B cell (primary cell): ENCODE results near the gene DNAJB9.

Source experiments
- CTCF ChIP-seq: fragments of 200-600 bp; IDR thresholded peaks from one replicate; pipeline ENCODE4 v1.8.0; 2022; ENCODE audit warnings: antibody characterized with exemption, mild to moderate bottlenecking
- EZH2 ChIP-seq: IDR thresholded peaks from 2 replicates; pipeline ENCODE4 v1.6.1; 2012; ENCODE audit warnings: borderline replicate concordance, low read depth, mild to moderate bottlenecking, moderate library complexity, low read length; ENCODE audit not compliant: insufficient read depth, poor library complexity, severe bottlenecking

- no peak for TF ChIP-seq CTCF
- TF ChIP-seq EZH2, result no peak
Observed at GRCh38 chr7:108525985-108526767, 43.5 kb upstream of the DNAJB9 start, which contains the start of gene PNPLA8.
